H9 (cell line): ENCODE results near the gene NDUFA5. TPM values are rescaled to one million over a fixed set of nuclear protein-coding genes. Genes with fewer than 3 reads are reported as not detected.
"Not testable (repeated sequence)": the region's sequence is repeated elsewhere in the genome, so short reads cannot be mapped to it uniquely, and the experiment has no call there.

Experiments used
- DNase-seq: peaks from one replicate; pipeline ENCODE4 v3.0.0-alpha.2; 2017
- H2AFZ ChIP-seq: one replicate; pipeline ENCODE4 v1.6.1; 2013; ENCODE audit warnings: mild to moderate bottlenecking, low read length, control low read depth, moderate library complexity
- H2AK5ac ChIP-seq: 2 replicates; pipeline ENCODE4 v1.6.1; 2013; ENCODE audit warnings: low read length, control low read depth, mixed read lengths; ENCODE audit not compliant: insufficient read length
- H2BK120ac ChIP-seq: one replicate; pipeline ENCODE4 v1.6.1; 2013; ENCODE audit warnings: low read depth, mild to moderate bottlenecking, low read length, control low read depth, inconsistent platforms; ENCODE audit not compliant: poor library complexity, severe bottlenecking
- H2BK12ac ChIP-seq: 2 replicates; pipeline ENCODE4 v1.6.1; 2013; ENCODE audit warnings: low read length, control low read depth, mixed read lengths, low read depth; ENCODE audit not compliant: insufficient read length
- H2BK15ac ChIP-seq: 2 replicates; pipeline ENCODE4 v1.6.1; 2013; ENCODE audit warnings: low read depth, low read length, control low read depth
- H2BK20ac ChIP-seq: one replicate; pipeline ENCODE4 v1.6.1; 2013; ENCODE audit warnings: low read depth, mild to moderate bottlenecking, low read length, control low read depth, inconsistent platforms; ENCODE audit not compliant: poor library complexity, severe bottlenecking
- H2BK5ac ChIP-seq: 2 replicates; pipeline ENCODE4 v1.6.1; 2013; ENCODE audit warnings: low read length, control low read depth, mixed read lengths; ENCODE audit not compliant: insufficient read length
- H3K14ac ChIP-seq: 2 replicates; pipeline ENCODE4 v1.6.1; 2013; ENCODE audit warnings: low read length, control low read depth; ENCODE audit not compliant: insufficient read depth
- H3K18ac ChIP-seq: 2 replicates; pipeline ENCODE4 v1.6.1; 2013; ENCODE audit warnings: low read depth, mild to moderate bottlenecking, mixed read lengths, low read length, control low read depth; ENCODE audit not compliant: insufficient read length
- H3K23ac ChIP-seq: 2 replicates; pipeline ENCODE4 v1.6.1; 2013; ENCODE audit warnings: low read length, control low read depth, mixed read lengths, low read depth; ENCODE audit not compliant: insufficient read length
- H3K23me2 ChIP-seq: 2 replicates; pipeline ENCODE4 v1.6.1; 2013; ENCODE audit warnings: low read depth, mild to moderate bottlenecking, mixed read lengths, low read length, control low read depth; ENCODE audit not compliant: insufficient read length, poor library complexity, severe bottlenecking
- H3K27ac ChIP-seq: 2 replicates; pipeline ENCODE4 v1.5.1; 2013; ENCODE audit warnings: low read length, control low read depth, mixed read lengths, low read depth; ENCODE audit not compliant: insufficient read length
- H3K27me3 ChIP-seq: 2 replicates; pipeline ENCODE4 v1.6.1; 2013; ENCODE audit warnings: low read length, control low read depth, inconsistent platforms; ENCODE audit not compliant: insufficient read depth
- H3K4ac ChIP-seq: 2 replicates; pipeline ENCODE4 v1.6.1; 2013; ENCODE audit warnings: low read depth, mild to moderate bottlenecking, control low read depth, inconsistent platforms, low read length, moderate library complexity
- H3K4me1 ChIP-seq: 2 replicates; pipeline ENCODE4 v1.6.1; 2013; ENCODE audit warnings: low read length, control low read depth, inconsistent platforms; ENCODE audit not compliant: insufficient read depth
- H3K4me2 ChIP-seq: 2 replicates; pipeline ENCODE4 v1.6.1; 2013; ENCODE audit warnings: low read length, control low read depth, mixed read lengths; ENCODE audit not compliant: insufficient read length, insufficient read depth
- H3K56ac ChIP-seq: 2 replicates; pipeline ENCODE4 v1.6.1; 2013; ENCODE audit warnings: low read depth, mild to moderate bottlenecking, mixed read lengths, low read length, control low read depth; ENCODE audit not compliant: insufficient read length
- H3K79me1 ChIP-seq: 2 replicates; pipeline ENCODE4 v1.6.1; 2013; ENCODE audit warnings: low read depth, mild to moderate bottlenecking, moderate library complexity, low read length, control low read depth, inconsistent platforms; ENCODE audit not compliant: insufficient read depth, poor library complexity, severe bottlenecking
- H3K79me2 ChIP-seq: 2 replicates; pipeline ENCODE4 v1.6.1; 2013; ENCODE audit warnings: low read length, control low read depth, inconsistent platforms; ENCODE audit not compliant: insufficient read depth
- H3K9ac ChIP-seq: 2 replicates; pipeline ENCODE4 v1.6.1; 2013; ENCODE audit warnings: low read length, control low read depth, mixed read lengths; ENCODE audit not compliant: insufficient read length; ENCODE audit errors: extremely low read depth
- H3K9me3 ChIP-seq: one replicate; pipeline ENCODE4 v1.6.1; 2013; ENCODE audit warnings: low read depth, low read length, inconsistent platforms; ENCODE audit not compliant: control insufficient read depth
- H3T11ph ChIP-seq: one replicate; pipeline ENCODE4 v1.6.1; 2013; ENCODE audit warnings: mild to moderate bottlenecking, low read length, control low read depth, inconsistent platforms
- H4K20me1 ChIP-seq: one replicate; pipeline ENCODE4 v1.6.1; 2013; ENCODE audit not compliant: control insufficient read depth, insufficient read length, insufficient read depth
- H4K5ac ChIP-seq: 2 replicates; pipeline ENCODE4 v1.6.1; 2013; ENCODE audit warnings: low read depth, mild to moderate bottlenecking, mixed read lengths, low read length, control low read depth; ENCODE audit not compliant: insufficient read length
- H4K8ac ChIP-seq: replicated peaks from 2 replicates; pipeline ENCODE4 v1.6.1; 2013; ENCODE audit warnings: low read length, control low read depth, mixed read lengths, low read depth; ENCODE audit not compliant: insufficient read length
- H4K91ac ChIP-seq: 2 replicates; pipeline ENCODE4 v1.6.1; 2013; ENCODE audit warnings: low read depth, mild to moderate bottlenecking, moderate library complexity, mixed read lengths, low read length, control low read depth; ENCODE audit not compliant: insufficient read length
- H3K27ac Mint-ChIP-seq, 3 experiments: 2 replicates in 2 of 3; 3 replicates in 1 of 3; pipeline ENCODE4 v1.8.0; 2020 to 2021; ENCODE audit warnings: mixed read lengths in 3 of 3, mild to moderate bottlenecking in 1 of 3, moderate library complexity in 1 of 3
- H3K27me3 Mint-ChIP-seq: 2 replicates; pipeline ENCODE4 v1.8.0; 2021; ENCODE audit warnings: low read depth, mild to moderate bottlenecking, moderate library complexity, mixed read lengths
- H3K36me3 Mint-ChIP-seq, 3 experiments: 2 replicates in 2 of 3; 3 replicates in 1 of 3; pipeline ENCODE4 v1.8.0; 2020 to 2021; ENCODE audit warnings: low read depth in 3 of 3, mixed read lengths in 3 of 3; ENCODE audit not compliant: insufficient read depth in 1 of 3
- H3K4me1 Mint-ChIP-seq, 2 experiments: 2 replicates each; pipeline ENCODE4 v1.8.0; 2020; ENCODE audit warnings: mixed read lengths in 2 of 2
- H3K4me3 Mint-ChIP-seq, 2 experiments: 2 replicates in 1 of 2; 3 replicates in 1 of 2; pipeline ENCODE4 v1.8.0; 2020 to 2021; ENCODE audit warnings: mild to moderate bottlenecking in 2 of 2, mixed read lengths in 2 of 2, moderate library complexity in 1 of 2
- H3K9me3 Mint-ChIP-seq, 2 experiments: 2 replicates in 1 of 2; 3 replicates in 1 of 2; pipeline ENCODE4 v1.8.0; 2020; ENCODE audit warnings: mild to moderate bottlenecking in 2 of 2, mixed read lengths in 2 of 2, moderate library complexity in 1 of 2
- CTCF ChIP-seq: fragments of 200-600 bp; sonication (generic); conservative IDR thresholded peaks from 3 replicates; pipeline ENCODE4 v1.8.0; 2021; ENCODE audit warnings: antibody characterized with exemption, mild to moderate bottlenecking
- WGBS: extraction: QIAGEN DNeasy Blood & Tissue Kit; methylation state at CpG from one replicate; pipeline ENCODE4 v1.1.7; 2013; ENCODE audit warnings: missing lambda C conversion rate, low lambda C conversion rate, mixed read lengths; ENCODE audit not compliant: insufficient read length; ENCODE audit errors: extremely low coverage; 5-methylcytosine and 5-hydroxymethylcytosine counted together
- total RNA-seq: library from RNA; stranded (reverse); gene quantifications from 2 replicates; pipeline ENCODE4 v1.2.1, GENCODE V29; 2021

NDUFA5 gene
- total RNA-seq, 1 experiment from 2014 or later: 76.5 TPM

DNA sequence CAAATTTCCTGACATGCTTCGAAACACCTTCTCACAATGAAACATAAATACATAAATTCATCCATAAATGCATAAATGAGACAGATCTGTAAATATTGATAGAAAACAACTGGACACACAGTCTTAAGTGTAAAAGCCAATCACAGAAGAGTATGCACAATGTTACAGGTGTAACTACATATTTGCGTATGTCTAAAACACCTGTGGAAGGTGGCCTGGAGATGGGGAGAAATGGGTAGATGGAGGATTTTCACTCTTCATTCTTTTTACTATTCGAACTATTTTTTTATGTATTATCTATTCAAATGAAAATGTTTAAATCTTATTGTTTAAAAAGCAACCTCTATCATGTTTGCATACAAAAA, 24.1 kb downstream of the NDUFA5 start:
- no peaks in the 10 kb centered on the region for H3K9me3 ChIP-seq
- no peak overlapping the region for H3K4ac ChIP-seq
- no peaks in the 10 kb centered on the region for H3K4me1 ChIP-seq
- H3K9ac ChIP-seq: no peak overlapping the region
- H3K27ac ChIP-seq: no peak overlapping the region
- Mint-ChIP-seq H3K9me3 (no peaks in the 10 kb centered on the region), H3K36me3 (no peaks in the 10 kb centered on the region), H3K27ac (no peak overlapping the region), H3K4me1 (peaks cover 17 to 23% of the 10 kb centered on the region in 2 experiments), H3K4me3 (peak overlapping the region; percentile 92 to 95), H3K27me3 (peaks cover 15% of the 10 kb centered on the region)
- no peak overlapping the region for H4K8ac ChIP-seq
- H2BK5ac ChIP-seq: no peak overlapping the region
- DNase-seq: no peak
- no peak overlapping the region for H3K56ac ChIP-seq
- H2BK15ac ChIP-seq: no peak overlapping the region
- no peaks in the 10 kb centered on the region for H4K20me1 ChIP-seq
- no peak overlapping the region for H2BK12ac ChIP-seq
- no peak overlapping the region for H2AFZ ChIP-seq
- H3K27me3 ChIP-seq: no peaks in the 10 kb centered on the region
- no peak overlapping the region for H3K23ac ChIP-seq
- no peak overlapping the region for H3K18ac ChIP-seq
- no peaks in the 10 kb centered on the region for H3K79me2 ChIP-seq
- H4K5ac ChIP-seq: no peak overlapping the region
- TF ChIP-seq CTCF: no peak
- H4K91ac ChIP-seq: no peak overlapping the region
- peaks cover 5% of the 10 kb centered on the region for H3K23me2 ChIP-seq
- H3K79me1 ChIP-seq: no peaks in the 10 kb centered on the region
- no peak overlapping the region for H2AK5ac ChIP-seq
- no peak overlapping the region for H3T11ph ChIP-seq
- no peak overlapping the region for H3K14ac ChIP-seq
- peak overlapping the region; percentile 91 for H3K4me2 ChIP-seq
- H2BK20ac ChIP-seq: no peak overlapping the region
- WGBS: no CpG with 5 or more reads among the region's 3 CpGs
- no peak overlapping the region for H2BK120ac ChIP-seq

DNA sequence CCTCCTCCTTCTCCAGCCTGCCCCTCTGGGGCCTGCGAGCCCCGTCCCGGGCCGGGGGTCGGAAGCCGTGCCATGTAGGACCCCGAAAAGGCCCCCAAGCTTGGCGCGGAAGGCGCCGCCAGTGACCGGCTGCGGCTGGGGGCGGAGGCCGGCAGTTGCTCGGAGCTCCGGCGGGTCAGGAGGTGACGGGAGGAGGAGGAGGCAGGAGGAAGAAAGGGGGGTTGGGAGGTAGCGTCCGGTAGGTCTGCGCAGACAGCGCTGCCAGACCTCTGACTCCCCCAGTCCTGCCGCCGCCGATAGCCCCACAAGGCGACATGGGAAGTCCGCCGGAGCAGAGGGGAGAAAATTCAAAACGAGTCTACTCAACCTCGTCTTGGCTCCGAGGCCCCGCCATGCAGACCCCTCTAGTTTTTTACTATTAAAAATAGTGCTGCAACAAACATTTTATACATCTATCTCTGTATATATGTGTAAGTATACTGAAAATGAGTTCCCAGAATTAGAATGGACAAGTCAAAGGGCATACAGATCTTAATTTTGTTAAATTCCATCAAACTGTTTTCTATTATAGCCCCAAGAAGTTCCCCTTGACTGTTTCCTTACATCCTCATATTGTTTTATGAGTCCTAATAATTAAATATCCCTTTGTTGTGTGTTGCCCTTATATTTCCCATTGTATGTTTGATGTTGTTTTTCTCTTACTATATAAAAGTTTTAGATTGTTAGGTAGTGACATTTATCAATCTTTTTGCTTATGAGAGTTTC, 24.6 kb downstream of the NDUFA5 start:
- not testable (repeated sequence) for H3K9me3 Mint-ChIP-seq, H4K91ac ChIP-seq, H3T11ph ChIP-seq, H3K79me2 ChIP-seq, H3K4ac ChIP-seq, H3K14ac ChIP-seq, H2BK5ac ChIP-seq, H4K5ac ChIP-seq, H4K20me1 ChIP-seq, H3K23me2 ChIP-seq, H2BK15ac ChIP-seq, H3K36me3 Mint-ChIP-seq, H3K56ac ChIP-seq, H3K27ac Mint-ChIP-seq, H3K9ac ChIP-seq, H3K18ac ChIP-seq, H3K4me1 ChIP-seq, H3K9me3 ChIP-seq, H4K8ac ChIP-seq, H2BK120ac ChIP-seq, H3K27me3 ChIP-seq, H2AK5ac ChIP-seq, H3K79me1 ChIP-seq, H2BK20ac ChIP-seq, H3K27ac ChIP-seq, H3K23ac ChIP-seq, H2AFZ ChIP-seq, H2BK12ac ChIP-seq
- WGBS: no CpG with 5 or more reads among the region's 33 CpGs
- peaks cover 21 to 28% of the 10 kb centered on the region in 2 experiments for H3K4me1 Mint-ChIP-seq
- H3K4me2 ChIP-seq: peak overlapping the region; percentile 49
- peak; percentile 56 for DNase-seq
- H3K27me3 Mint-ChIP-seq: peaks cover 15% of the 10 kb centered on the region
- H3K4me3 Mint-ChIP-seq: peak overlapping the region; percentile 62 to 76
